Panc1 (cell line): ENCODE results near the gene PRKAR2B. TPM values are rescaled to one million over a fixed set of nuclear protein-coding genes. Genes with fewer than 3 reads are reported as not detected.

ENCODE experiments used
- ATAC-seq: fragments of 200-7000 bp; cut with Tn5 transposase; 2 replicates; pipeline ENCODE4 v1.9.1; 2020; ENCODE audit warnings: mild to moderate bottlenecking, moderate library complexity
- BruUV-seq: library from RNA; stranded (reverse); fragments of 400-500 nt; replicated peaks from 2 replicates; lab custom pipeline; 2021; lab: Mats Ljungman, UMichigan
- CTCF ChIA-PET: fragments of 300-600 bp; sonication (Branson Sonifier 250); formaldehyde crosslinking; loops from one replicate; lab custom pipeline; 2022; ENCODE audit warnings: antibody characterized with exemption; lab: Charles Lee
- POLR2A ChIA-PET: fragments of 300-600 bp; sonication (Branson Sonifier 250); formaldehyde crosslinking; loops from one replicate; lab custom pipeline; 2022; ENCODE audit warnings: antibody characterized with exemption; lab: Charles Lee
- DNase-seq: peaks from one replicate; pipeline ENCODE4 v3.0.0-alpha.2; 2010; ENCODE audit warnings: low read depth, low spot score
- H3K27ac ChIP-seq: 2 replicates; pipeline ENCODE4 v1.5.1; 2011; ENCODE audit warnings: mild to moderate bottlenecking, low read length, inconsistent platforms
- H3K27me3 ChIP-seq: fragments of 200-500 bp; sonication (Bioruptor generic); 2 replicates; pipeline ENCODE4 v1.6.0; 2014; ENCODE audit warnings: low read length, inconsistent platforms; ENCODE audit not compliant: control insufficient read depth, insufficient read depth
- H3K36me3 ChIP-seq: fragments of 200-500 bp; sonication (Bioruptor generic); 2 replicates; pipeline ENCODE4 v1.5.1; 2014; ENCODE audit warnings: inconsistent platforms, mild to moderate bottlenecking, low read length, moderate library complexity; ENCODE audit not compliant: control insufficient read depth, insufficient read depth
- H3K4me1 ChIP-seq: 2 replicates; pipeline ENCODE4 v1.5.1; 2011; ENCODE audit warnings: inconsistent platforms, mild to moderate bottlenecking, low read length, moderate library complexity; ENCODE audit not compliant: control insufficient read depth, insufficient read depth
- H3K4me3 ChIP-seq, 2 experiments: 2 replicates each; pipeline ENCODE4 v1.5.1; 2011 to 2012; ENCODE audit warnings: low read depth in 2 of 2, low read length in 2 of 2, mild to moderate bottlenecking in 2 of 2, inconsistent platforms in 1 of 2, moderate library complexity in 1 of 2
- H3K9me3 ChIP-seq: fragments of 200-500 bp; sonication (Bioruptor generic); 2 replicates; pipeline ENCODE4 v1.5.1; 2014; ENCODE audit warnings: low read depth, mild to moderate bottlenecking, inconsistent platforms, low read length, moderate library complexity; ENCODE audit not compliant: control insufficient read depth, insufficient read depth
- POLR2AphosphoS5 ChIP-seq: IDR thresholded peaks from 2 replicates; pipeline ENCODE4 v1.6.1; 2012; ENCODE audit warnings: mild to moderate bottlenecking, low read depth, low read length, moderate library complexity
- REST ChIP-seq, 2 experiments: IDR thresholded peaks; 2 replicates each; pipeline ENCODE4 v1.6.1; 2011 to 2012; ENCODE audit warnings: low read depth in 2 of 2, control low read depth in 1 of 2, low read length in 1 of 2, mild to moderate bottlenecking in 1 of 2, moderate library complexity in 1 of 2; ENCODE audit not compliant: insufficient read depth in 1 of 2
- SIN3A ChIP-seq: IDR thresholded peaks from 2 replicates; pipeline ENCODE4 v1.6.1; 2012; ENCODE audit warnings: low read depth, mild to moderate bottlenecking, low read length, moderate library complexity, borderline replicate concordance; ENCODE audit not compliant: insufficient read depth
- TCF7L2 ChIP-seq: IDR thresholded peaks from 2 replicates; pipeline ENCODE4 v1.6.1; 2011; ENCODE audit warnings: mild to moderate bottlenecking, low read depth, low read length, inconsistent platforms
- in situ Hi-C: cut with HindIII; loops from 2 replicates; pipeline ENCODE4 v1.10.0; 2016; ENCODE audit warnings: low sequenced_read_pairs, low pct_unique_long_range_greater_than_20kb
- intact Hi-C: fragments of 100-400 bp; cut with micrococcal nuclease; formaldehyde crosslinking; loops from one replicate; pipeline ENCODE4 v1.10.0; 2022; ENCODE audit not compliant: unreplicated experiment
- total RNA-seq: library from RNA; stranded (reverse); gene quantifications from one replicate; pipeline ENCODE4 v1.2.1, GENCODE V29; 2021; ENCODE audit not compliant: unreplicated experiment
- TF ChIP-seq, protein P1 (sequence below): fragments of 450-650 bp; IDR thresholded peaks from 2 replicates; pipeline ENCODE4 v1.5.1; 2017; ENCODE audit warnings: mild to moderate bottlenecking

PRKAR2B gene
- total RNA-seq, 1 experiment from 2014 or later: 0.51 TPM

- no TSS peak for BruUV-seq
- no peak overlapping the region for H3K4me3 ChIP-seq
- H3K27ac ChIP-seq: no peak overlapping the region
- H3K36me3 ChIP-seq: 0 out of 2 replicates have a peak, but pooled peaks cover 4% of the 10 kb centered on the region
- DNase-seq: no peak
- intact Hi-C loops: loop anchor here (10.0 kb wide), 1 partner anchor 667 kb away; no protein-coding TSS in a partner anchor
- ChIA-PET CTCF (no interaction called here), POLR2A (no interaction called here)
- ATAC-seq: no peak
- H3K4me1 ChIP-seq: no peaks in the 10 kb centered on the region
- in situ Hi-C loops: no loop called here
- no peaks in the 10 kb centered on the region for H3K9me3 ChIP-seq
- TF ChIP-seq TCF7L2: no peak
- no peak for TF ChIP-seq POLR2AphosphoS5
- TF ChIP-seq REST (IDR thresholded peaks at IDR 0.05; ENCODE audit: insufficient read depth in 1 of 2, low read depth in 2 of 2, low read length in 1 of 2): no peak
- no peaks in the 10 kb centered on the region for H3K27me3 ChIP-seq
Observed at GRCh38 chr7:107208024-107208521, 163.6 kb downstream of the PRKAR2B start.

GRCh38 chr7:107208563-107208962 is 164.1 kb downstream of the PRKAR2B start:
- H3K9me3 ChIP-seq: no peaks in the 10 kb centered on the region
- in situ Hi-C loops: no loop called here
- BruUV-seq: no TSS peak
- ChIA-PET POLR2A (interaction anchor here (0.6 kb wide), 1 partner anchor 615 kb away, joined by 3 read pairs; no protein-coding TSS in a partner anchor), CTCF (no interaction called here)
- intact Hi-C loops: loop anchor here (10.0 kb wide), 1 partner anchor 666 kb away; no protein-coding TSS in a partner anchor
- H3K4me3 ChIP-seq: no peak overlapping the region
- 0 out of 2 replicates have a peak, but pooled peaks cover 2% of the 10 kb centered on the region for H3K36me3 ChIP-seq
- DNase-seq (no peak), ATAC-seq (no peak)
- H3K27ac ChIP-seq: no peak overlapping the region
- H3K27me3 ChIP-seq: no peaks in the 10 kb centered on the region
- H3K4me1 ChIP-seq: no peaks in the 10 kb centered on the region
- TF ChIP-seq TCF7L2 (no peak), REST (IDR thresholded peaks at IDR 0.05; ENCODE audit: insufficient read depth in 1 of 2, low read depth in 2 of 2, low read length in 1 of 2) (no peak), SIN3A (no peak), POLR2AphosphoS5 (no peak)
- TF ChIP-seq, protein P1, sequence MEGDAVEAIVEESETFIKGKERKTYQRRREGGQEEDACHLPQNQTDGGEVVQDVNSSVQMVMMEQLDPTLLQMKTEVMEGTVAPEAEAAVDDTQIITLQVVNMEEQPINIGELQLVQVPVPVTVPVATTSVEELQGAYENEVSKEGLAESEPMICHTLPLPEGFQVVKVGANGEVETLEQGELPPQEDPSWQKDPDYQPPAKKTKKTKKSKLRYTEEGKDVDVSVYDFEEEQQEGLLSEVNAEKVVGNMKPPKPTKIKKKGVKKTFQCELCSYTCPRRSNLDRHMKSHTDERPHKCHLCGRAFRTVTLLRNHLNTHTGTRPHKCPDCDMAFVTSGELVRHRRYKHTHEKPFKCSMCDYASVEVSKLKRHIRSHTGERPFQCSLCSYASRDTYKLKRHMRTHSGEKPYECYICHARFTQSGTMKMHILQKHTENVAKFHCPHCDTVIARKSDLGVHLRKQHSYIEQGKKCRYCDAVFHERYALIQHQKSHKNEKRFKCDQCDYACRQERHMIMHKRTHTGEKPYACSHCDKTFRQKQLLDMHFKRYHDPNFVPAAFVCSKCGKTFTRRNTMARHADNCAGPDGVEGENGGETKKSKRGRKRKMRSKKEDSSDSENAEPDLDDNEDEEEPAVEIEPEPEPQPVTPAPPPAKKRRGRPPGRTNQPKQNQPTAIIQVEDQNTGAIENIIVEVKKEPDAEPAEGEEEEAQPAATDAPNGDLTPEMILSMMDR: no peak
